Stimulated activated CD4-positive, alpha-beta T cell treated with anti-CD3 and anti-CD28 coated beads, TNF-alpha, amount 100 ng/mL, for 24 hours (primary cell): ENCODE measurements around the gene PCTP.

Source experiments
- DNase-seq, 3 experiments: peaks; one replicate each; pipeline ENCODE4 v3.0.0-alpha.2; 2020; ENCODE audit warnings: low read depth in 3 of 3

PCTP gene

GRCh38 chr17:55794725-55795482 lies 44.1 kb downstream of the PCTP start:
- DNase-seq = no peak

DNA sequence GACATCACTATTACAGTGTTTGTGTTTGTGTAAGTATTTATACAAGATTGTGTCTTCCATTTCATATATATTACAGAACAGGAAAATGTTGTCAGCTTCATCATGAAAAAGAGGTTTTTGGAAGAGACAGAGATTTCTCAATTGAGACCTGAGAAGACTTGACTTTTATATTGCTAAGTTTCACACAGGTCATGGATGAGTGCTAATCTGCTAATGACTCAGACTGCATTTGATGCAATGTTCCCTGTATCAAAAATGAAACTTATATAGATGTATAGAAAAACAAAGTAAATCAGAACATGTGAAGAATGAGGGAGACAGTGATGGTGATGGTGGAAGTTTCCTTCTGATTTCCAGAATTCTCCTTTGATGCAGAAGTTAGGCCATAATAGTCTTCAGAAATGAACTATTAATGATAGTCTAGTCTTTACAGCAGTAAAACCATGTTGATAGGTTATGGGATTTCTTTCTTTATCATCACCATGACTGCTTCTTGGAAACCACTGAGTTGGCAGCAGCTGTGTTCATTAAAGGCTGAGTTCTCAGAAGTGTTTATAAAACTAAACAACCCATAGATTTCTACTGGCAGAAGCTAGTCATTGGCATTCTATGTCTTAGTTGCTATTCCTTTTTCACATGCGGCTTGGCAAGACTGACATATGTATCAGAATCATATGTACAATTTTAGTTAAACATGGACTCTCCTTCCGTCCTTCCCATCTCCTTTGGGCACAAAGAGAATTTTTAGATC lies 56.1 kb downstream of the PCTP start:
- no peak for DNase-seq

GRCh38 chr17:55811536-55811935 lies 60.7 kb downstream of the PCTP start:
- DNase-seq = no peak

DNA sequence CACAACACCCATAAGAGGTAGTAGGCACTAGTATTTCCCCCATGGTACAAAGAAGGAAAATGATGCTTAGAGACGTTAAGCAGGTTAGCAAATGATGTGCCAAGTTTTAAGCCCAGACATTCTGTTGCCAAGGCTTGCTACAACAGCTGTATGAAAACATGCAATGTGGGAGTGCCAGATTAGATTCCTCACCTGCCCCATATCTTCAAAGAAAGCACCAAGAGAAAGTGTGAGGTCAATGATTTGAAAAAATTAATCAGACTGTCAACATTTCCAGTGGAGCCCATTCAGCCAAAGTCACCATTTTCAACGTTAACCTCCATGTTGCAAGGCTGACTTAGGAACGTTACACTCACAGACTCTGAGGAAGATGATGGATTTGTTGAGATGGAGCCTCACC lies 61.5 kb downstream of the PCTP start:
- no peak for DNase-seq

GRCh38 chr17:55813944-55814343 lies 63.1 kb downstream of the PCTP start:
- DNase-seq = no peak

- no peak for DNase-seq
Observed at GRCh38 chr17:55814377-55814776, 63.5 kb downstream of the PCTP start.

DNA sequence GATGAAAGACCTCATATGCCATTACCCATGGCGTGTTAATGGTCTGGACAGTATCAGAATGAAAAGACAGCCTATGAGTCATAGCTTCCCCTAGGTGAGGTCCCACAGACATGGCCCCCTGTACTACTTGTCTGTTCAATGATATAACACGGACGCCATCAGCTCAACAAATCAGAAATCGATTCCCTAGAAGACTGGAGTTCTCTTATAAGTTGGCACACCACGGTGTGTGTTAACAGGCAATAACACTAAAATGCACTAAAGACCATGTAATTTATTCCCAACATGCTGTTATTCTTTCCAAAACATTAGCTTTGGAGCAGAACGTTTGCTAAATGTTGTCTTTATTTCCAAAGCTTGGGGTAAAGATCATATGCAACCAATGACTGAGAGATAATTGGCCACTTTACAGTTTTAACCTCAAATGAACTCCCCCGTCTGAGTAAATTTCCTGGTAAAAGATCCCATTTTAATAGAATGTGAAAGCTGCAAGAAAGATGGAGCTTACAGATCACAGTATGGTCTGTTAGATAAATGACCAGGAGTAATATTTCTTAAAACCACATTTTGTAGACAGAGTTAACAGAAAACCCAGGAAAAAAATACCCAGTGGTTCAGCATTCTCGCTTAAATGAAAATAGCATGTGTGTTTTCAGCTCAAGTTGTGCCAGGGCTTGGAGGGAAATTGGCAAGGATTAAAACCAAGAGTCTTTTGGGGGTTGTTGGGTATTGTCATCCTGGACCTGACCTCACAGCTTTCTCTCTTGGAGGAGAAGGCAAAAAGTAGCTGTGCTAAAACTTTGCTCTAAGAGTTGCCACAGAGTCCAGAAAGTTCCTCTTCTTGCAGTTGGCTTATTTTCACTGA lies 65.9 kb downstream of the PCTP start:
- DNase-seq = no peak

- DNase-seq = no peak
Observed at GRCh38 chr17:55817397-55817709, 66.5 kb downstream of the PCTP start.

DNA sequence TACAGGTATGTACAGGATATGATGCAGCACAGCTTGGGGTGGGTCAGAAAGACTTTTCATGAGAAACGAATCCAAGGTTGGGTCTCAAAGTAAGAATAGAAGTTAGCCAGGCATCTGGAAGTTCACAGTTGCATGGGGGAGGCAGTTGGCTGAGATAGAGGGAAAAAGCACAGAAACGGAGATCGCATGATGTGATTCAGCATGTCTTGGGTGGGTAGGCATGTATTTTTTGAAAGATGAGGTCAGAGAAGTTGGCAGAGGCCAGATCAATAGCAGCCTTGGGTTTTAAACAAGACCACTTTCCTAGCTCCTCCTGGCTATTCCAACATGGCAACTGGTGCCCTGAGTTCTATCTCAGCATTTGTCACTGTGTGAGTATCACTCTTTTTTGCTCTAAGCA lies 67.2 kb downstream of the PCTP start:
- DNase-seq = no peak

DNA sequence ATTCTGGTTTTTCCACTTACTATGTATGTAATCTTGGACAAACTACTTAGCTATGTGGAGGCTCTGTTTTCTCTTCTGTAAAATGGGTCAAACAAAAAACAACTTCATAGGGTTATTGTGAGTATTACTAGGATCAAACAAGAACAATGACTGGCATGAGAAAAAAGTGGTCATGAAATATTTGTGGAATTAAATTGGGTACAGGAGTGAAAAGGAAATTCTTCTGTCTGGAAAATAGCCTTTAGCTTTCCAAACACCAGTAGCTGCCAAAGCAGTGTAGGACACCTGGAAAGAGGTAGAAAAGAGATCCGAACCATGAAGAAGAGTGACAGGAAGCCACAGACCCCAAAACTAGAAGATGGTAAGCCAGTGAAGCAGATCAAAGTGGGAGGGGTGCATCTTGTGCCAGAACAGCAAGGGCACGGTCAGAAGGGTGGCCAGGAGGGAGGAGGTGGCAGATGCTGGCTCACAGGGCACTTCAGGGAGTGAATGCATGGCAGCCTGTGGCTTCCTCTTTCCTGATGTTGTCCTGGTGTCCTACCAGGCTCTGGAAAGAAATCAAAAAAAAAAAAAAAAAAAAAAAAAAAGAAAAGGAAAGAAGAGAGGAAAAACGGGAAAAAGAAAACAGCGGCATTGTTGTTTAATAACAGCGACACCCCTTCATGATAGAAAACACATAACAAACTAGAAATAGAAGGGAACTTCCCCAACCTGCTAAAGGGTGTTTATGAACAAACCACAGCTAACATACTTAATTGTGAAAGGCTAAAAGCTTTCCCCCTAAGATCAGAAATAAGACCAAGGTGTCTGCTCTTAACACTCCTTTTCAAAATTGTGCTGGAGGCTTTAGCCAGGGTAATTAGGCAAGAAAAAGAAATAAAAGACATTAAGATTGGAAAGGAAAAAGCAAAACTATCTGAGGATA lies 67.9 kb downstream of the PCTP start:
- no peak for DNase-seq

DNA sequence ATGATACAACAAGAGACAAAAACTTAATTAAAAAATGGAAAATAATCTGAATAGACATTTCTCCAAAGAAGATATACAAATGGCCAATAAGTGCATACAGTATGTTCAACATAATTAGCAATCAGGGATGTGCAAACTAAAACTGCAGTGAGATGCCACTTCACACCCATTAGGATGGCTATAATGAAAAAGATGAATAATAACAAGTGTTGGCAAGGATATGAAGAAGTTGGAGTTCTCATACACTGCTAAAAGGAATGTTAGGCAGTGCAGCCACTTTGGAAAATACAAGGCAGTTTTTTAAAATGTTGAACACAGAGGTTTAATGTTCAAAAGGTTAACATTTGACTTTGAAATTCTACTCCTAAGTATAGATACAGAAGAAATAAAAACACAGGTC lies 69.8 kb downstream of the PCTP start:
- DNase-seq = no peak

DNA sequence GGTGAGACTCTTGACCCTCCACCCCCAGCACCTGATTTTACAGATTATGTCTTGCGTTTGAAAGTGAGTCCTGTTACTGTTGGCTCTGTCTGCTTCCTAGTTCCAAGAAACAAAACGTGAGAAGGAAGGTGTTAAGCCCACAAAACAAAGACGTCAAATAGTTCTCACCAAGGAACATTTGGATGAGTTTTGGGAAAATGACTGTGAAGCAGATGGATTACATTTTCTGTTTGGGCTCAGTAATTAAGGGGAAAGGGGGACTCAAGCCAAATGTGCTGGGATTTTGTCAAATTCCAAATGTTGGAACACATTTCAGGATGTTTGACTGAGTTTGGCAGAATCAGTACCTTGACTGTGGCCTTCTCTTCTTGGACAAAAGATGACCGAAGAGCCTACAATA lies 71.2 kb downstream of the PCTP start:
- no peak for DNase-seq

DNA sequence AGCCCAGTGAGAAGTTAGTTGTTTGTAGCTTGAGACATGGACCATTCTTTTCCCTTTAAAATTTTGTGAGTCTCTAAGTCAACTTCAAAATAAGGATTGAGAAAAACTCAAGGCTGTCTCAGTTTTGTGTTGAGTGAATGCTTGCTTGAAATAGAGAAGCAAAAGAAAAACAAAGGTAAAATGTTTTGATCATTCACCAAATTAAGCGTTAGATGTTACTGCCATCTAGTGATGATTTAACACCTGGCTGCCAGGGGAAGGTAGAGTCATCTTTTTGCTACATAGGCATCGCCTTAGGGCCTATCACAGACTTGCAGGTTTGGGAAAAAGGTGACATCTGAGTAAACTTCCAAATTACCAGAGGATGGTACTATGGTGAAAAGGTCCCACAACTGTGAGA lies 74.4 kb downstream of the PCTP start:
- DNase-seq = no peak
